Omental fat pad (tissue), 4 donors: Measurements from ENCODE around the gene DDX49. TPM values are rescaled to one million over a fixed set of nuclear protein-coding genes. Genes with fewer than 3 reads are reported as not detected.

Experiments used
- ATAC-seq: fragments of 150-250 bp; one replicate; pipeline ENCODE4 v1.9.1; 2016; ENCODE audit warnings: mild to moderate bottlenecking, moderate library complexity; ENCODE audit not compliant: low FRiP score
- DNase-seq: peaks from one replicate; pipeline ENCODE4 v3.0.0-alpha.2; 2019; ENCODE audit warnings: low spot score
- total RNA-seq, 4 donors: library from RNA; depleted of rRNA; stranded (reverse); fragments of >200 nt; gene quantifications; one replicate each; pipeline ENCODE4 v1.1.0, GENCODE V29; 2016
- TF ChIP-seq, protein P1 (sequence below), 3 donors: fragments of 450-650 bp; IDR thresholded peaks; one replicate each; pipeline ENCODE4 v1.5.1; 2016 to 2017; ENCODE audit warnings: antibody characterized with exemption in 3 of 3, mild to moderate bottlenecking in 3 of 3, moderate library complexity in 2 of 3

Gene DDX49
- total RNA-seq, 4 donors from 2014 or later = 29.8 to 73.9 (median 36.6) TPM

DNA sequence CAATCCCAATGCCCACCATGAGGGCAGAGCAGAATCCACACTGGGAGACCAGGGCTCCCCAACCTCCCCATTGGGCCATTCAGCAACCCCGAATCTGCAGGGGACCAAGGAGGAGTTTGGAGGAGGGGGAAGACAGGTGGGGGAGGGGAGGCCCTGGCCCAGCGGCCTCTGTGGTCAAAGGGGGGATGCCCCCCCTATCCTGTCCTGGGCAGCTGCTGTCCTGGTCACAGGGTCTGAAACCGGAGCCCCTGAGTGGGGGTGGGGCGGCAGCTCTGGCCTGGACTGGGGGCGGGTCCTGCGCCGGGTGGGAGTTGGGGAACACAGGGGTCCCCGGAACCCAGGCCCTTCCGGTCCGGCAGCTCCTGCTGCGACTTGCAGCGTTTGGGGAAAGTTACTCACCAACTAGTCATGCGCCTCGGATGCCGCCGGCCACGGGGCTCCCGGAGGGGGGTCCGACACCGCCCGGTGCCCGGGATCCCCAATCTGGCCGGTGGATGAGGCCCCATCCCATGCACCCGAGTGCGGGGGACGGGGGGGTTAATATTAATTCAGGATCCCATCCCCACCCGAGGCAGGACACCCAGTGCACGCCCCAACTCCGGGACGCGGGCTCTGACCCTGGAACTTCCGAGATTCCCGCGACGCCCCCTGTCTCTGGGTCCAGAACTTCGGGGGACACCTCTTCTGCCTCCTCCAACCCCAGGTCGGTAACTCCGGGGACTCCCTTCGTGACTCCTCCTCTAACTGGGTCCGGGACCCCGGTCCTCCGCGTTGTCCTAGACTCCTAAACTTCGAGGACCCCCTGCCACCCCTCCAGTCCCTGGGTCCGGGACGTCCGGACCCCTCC, 20.6 kb downstream of the DDX49 start:
- TF ChIP-seq, protein P1, sequence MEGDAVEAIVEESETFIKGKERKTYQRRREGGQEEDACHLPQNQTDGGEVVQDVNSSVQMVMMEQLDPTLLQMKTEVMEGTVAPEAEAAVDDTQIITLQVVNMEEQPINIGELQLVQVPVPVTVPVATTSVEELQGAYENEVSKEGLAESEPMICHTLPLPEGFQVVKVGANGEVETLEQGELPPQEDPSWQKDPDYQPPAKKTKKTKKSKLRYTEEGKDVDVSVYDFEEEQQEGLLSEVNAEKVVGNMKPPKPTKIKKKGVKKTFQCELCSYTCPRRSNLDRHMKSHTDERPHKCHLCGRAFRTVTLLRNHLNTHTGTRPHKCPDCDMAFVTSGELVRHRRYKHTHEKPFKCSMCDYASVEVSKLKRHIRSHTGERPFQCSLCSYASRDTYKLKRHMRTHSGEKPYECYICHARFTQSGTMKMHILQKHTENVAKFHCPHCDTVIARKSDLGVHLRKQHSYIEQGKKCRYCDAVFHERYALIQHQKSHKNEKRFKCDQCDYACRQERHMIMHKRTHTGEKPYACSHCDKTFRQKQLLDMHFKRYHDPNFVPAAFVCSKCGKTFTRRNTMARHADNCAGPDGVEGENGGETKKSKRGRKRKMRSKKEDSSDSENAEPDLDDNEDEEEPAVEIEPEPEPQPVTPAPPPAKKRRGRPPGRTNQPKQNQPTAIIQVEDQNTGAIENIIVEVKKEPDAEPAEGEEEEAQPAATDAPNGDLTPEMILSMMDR (IDR thresholded peaks at IDR 0.05) = no peak
- no peak for DNase-seq
- peak; percentile 67 for ATAC-seq

DNA sequence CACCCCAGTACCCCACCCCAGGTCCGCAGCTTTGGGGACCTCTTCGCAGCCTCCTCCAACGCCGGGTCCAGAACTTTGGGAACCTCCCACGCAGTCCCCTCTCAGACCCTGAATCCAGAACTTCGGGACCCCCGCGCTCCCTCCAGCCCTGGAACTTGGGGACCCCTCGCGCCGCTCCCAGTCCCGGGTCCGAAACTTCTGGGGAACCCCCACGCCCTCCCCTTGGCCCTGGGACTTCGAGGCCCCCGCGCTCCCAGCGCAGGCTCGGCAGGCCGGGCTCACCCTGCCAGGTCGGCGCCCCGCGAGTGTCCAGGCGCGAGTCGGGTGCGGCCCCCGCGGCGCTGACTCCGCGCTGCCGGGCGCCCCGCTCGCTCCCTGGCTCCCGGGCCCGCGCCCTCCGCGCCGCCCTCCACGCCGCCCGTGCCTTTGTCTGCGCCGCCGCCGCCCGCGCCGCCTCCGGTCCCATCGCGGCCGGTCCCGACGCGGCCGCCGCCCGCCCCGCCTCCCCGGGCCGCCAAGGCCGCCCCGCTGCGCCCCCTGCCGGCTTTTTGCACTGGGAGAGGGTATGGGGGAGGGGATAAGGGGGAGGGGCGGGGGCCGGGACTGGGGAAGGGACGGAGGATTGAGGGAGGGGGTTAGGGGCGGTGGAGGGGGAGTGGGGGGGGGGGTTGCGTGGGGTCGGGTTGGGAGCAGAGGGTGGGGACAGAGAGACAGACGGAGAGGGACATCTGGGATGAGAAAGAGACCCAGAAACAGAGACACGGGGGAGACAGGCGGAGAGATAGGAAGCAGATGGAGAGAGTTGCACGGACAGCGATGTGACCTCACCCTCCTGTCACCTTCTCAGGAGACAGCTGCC, 21.5 kb downstream of the DDX49 start, which contains the start of gene HOMER3:
TSS of gene HOMER3 (minus strand) at position 449 of the 859 bp plus-strand sequence. CDS start 2,235 bp downstream, outside the sequence.
- ATAC-seq = peak; percentile 82
- TF ChIP-seq, protein P1 (IDR thresholded peaks at IDR 0.05) = no peak
- DNase-seq = peak; percentile 85

DNA sequence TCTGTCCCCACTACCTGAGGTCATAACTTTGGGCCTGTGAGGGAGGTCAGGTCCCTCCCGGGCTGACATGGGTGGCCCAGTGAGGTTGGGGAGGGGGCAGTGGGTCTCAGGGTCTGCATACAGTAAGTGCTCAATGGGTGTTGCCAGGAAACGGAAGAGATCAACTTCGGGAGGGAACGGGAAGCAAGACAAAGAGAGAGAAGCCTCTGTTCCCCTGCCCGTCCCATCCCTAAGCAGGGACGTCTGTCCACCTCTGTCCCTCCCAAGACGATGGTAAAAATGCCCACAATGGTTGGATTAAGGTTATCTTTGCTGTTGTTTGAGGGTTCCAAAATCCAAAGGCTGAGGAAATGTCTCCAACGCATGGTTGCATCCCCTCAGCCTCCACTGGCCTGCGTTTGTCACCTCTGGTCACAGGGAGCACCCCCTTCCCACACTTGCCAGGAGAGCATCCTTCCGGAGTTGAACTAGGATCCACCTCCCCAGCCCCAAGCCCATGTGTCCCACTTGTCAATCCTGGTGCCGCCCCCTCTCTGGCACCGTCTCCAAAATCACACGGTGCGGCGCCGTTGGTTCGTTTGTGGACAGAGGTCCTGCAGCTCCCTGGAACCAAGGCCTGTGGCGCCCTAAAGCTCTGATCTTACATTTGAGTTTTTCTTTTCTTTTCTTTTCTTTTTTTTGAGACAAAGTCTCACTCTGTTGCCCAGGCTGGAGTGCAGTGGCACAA, 22.3 kb downstream of the DDX49 start:
- no peak for ATAC-seq
- TF ChIP-seq, protein P1 (IDR thresholded peaks at IDR 0.05) = no peak

DNA sequence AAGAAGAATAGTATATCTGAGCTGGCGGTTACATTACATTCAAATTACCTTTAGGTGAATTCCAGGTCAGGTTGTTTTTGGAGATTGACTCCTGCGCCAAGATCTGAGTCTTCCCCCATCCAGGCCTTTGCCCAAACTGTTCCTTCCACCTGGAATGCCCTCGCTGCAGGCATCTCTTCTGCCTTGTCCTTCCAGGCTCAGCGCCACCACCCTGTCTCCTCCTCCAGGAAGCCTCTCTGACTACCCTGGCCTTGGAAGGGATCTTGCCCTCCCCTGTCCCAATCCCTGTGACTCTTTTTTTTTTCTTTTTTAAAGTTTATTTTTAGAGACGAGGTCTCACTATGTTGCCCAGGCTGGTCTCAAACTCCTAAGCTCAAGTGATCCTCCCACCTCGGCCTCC, 23.2 kb downstream of the DDX49 start:
- TF ChIP-seq, protein P1 (IDR thresholded peaks at IDR 0.05) = no peak
- ATAC-seq (no peak), DNase-seq (no peak)

More for the DNA sequence above, 22.3 kb downstream of the DDX49 start:
- no peak for DNase-seq

DNA sequence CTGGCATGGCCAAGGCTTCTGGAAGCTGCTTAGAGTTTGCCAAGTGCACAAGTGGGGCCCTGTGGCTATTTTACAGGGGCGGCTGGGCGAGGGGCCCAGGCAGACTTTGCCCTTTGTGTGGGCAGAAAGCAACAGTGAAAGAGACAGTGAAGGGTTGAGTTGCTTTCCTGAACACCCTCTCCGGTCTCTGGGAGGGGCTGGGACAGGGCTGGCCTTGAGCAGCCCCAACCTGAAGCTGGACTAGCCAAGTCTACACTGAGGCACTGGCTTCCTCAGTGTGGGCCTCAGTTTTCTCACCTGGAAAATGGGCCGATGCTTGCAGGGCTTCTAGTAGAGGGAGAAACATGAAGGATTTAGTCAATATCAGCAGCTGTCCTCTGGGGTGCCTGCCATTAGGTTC, 23.9 kb downstream of the DDX49 start:
- ATAC-seq = no peak
- TF ChIP-seq, protein P1 (IDR thresholded peaks at IDR 0.05) = no peak
- DNase-seq = no peak

DNA sequence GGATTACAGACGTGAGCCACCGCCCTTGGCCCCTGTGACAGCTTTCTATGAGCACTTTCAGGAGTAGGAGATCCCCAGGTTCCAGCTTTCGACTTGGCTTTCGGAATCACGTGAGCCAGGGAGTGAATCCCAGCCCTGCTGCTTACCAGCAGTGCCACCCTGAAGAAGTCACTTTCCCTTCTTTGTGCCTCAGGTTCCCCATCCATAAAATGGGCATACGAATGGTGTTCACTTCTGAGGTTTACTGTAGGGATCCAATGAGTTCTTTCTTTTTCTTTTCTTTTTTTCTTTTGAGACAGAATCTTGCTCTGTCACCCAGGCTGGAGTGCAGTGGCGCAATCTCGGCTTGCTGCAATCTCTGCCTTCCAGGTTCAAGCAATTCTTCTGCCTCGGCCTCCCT, 25.8 kb downstream of the DDX49 start:
- no peak for ATAC-seq
- no peak for DNase-seq
- TF ChIP-seq, protein P1 (IDR thresholded peaks at IDR 0.05) = no peak
